HG03045 (cell line): Measurements from ENCODE around the gene IMMP2L.

ENCODE experiments used
- ATAC-seq: cut with Tn5 transposase; IDR thresholded peaks from one replicate; pipeline ENCODE4 v1.9.1; 2021; ENCODE audit warnings: mild to moderate bottlenecking, moderate library complexity; ENCODE audit not compliant: unreplicated experiment

The IMMP2L gene

GRCh38 chr7:111018447-111018846 lies 543.8 kb downstream of the IMMP2L start:
- ATAC-seq: no peak

- ATAC-seq: no peak
Observed at GRCh38 chr7:111014079-111014478, 548.2 kb downstream of the IMMP2L start.

GRCh38 chr7:111012799-111013675 lies 549.3 kb downstream of the IMMP2L start:
- ATAC-seq: peak; percentile 97

GRCh38 chr7:111012149-111012548 lies 550.1 kb downstream of the IMMP2L start:
- no peak for ATAC-seq

GRCh38 chr7:111011520-111011919 lies 550.8 kb downstream of the IMMP2L start:
- no peak for ATAC-seq

DNA sequence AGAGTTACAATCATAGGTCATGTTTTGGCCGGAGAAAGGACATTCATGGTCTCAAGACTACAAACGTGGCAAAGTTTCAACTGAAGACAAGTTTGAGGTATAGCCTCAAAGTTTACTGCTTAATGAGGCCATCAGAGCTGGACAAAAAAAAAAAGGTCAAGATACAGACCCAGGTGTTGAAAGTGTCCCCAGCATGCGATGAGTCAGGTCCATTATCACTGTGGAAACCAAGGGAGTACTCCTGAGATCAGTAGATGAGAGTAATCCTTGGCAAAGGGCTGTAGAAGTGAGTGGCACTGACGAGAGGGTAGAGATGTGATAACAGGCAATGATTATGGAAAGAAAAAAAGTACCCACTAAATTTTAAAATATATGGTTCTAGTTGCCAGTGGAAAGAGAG lies 551.5 kb downstream of the IMMP2L start:
- ATAC-seq: no peak

DNA sequence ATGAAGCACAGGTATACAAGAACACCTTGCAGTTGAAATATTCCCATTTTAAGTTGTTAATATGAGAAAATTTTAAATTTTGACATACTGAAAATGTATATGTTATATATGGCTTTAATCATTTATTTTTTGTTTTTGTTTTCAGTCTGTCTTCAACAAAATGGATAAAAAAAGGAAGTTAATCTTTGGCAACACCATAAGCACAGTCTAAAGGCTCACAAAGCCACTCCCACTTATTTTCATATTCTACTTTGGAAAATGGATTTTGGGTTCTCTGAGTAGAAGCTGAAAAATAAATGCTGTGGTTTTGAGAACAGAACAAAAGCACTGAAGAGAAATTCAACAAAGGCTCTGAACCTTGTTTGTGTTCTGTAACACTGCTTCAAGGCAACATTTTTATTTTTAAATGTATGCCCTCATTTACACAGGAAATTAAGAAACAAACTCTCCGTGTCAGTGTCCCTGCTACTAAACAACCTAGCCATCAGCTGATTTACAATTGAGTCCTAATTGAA lies 552.7 kb downstream of the IMMP2L start:
- ATAC-seq: no peak

DNA sequence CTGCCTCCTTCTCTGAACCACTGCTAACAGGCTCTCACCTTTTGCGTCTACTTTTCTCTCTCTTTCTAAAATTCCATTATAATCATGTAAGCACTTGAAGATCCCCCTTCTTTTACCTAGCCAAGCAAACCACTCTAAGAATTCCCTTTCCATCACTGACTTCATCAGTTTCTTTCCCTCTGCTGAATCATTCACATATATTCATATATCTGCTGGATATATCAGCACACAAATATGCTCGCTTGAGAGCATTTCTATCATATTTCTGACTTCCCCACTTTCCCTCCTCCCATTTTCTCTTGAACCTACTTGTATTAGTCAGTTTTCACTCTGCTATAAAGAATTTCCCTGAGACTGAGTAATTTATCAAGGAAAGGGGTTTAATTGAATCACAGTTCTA lies 555.6 kb downstream of the IMMP2L start:
- ATAC-seq: no peak

GRCh38 chr7:111006040-111006439 lies 556.3 kb downstream of the IMMP2L start:
- ATAC-seq: no peak

GRCh38 chr7:111005445-111005844 lies 556.8 kb downstream of the IMMP2L start:
- no peak for ATAC-seq

DNA sequence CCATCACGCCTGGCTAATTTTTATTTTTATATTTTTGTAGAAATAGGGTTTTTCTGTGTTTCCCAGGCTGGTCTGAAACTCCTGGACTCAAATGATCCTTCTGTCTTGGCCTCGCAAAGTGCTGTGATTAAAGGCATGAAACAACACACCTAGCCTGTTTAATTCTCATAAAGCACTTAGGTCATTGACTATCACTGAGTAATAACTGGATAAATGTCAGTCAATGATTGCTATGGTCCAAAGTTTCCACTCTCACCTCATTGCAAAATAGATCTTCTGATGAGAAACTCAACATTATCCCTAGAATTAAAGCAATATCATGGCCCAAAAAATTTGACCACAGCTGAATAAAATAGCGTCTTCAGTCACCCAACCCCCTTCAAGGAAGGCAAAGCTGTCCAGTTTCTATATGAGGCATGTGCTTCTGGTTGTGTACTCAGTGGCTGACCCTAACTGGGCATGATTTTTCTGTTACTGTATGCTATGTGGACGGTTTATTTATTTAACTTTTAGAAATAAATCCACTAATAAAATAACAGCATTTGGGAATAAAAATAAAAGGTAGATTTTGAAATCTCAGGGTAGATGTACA lies 557.9 kb downstream of the IMMP2L start:
- ATAC-seq: no peak

- ATAC-seq: no peak
Observed at GRCh38 chr7:111003883-111004282, 558.4 kb downstream of the IMMP2L start.

GRCh38 chr7:110994028-110994967 lies 568.0 kb downstream of the IMMP2L start:
- no peak for ATAC-seq

GRCh38 chr7:110988890-110989501 lies 573.3 kb downstream of the IMMP2L start:
- ATAC-seq: no peak

DNA sequence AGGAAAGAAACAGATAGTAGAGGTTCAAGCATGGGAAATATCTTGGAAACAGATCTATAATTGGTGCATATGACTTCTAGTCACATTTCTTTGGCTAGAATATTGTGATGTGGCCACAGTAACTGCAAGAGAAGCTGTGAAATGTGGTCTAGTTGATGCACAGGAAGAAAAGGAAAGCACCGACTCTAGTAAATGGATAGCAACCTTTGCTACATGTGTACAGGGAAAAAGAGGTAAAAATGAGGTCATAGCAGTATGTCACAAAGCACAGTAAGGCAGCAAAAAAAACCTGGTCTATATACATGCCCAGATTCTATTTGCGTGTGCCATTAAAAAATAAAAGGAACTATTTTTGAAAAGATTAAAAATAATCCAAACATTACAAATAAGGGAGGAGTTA lies 573.9 kb downstream of the IMMP2L start:
- ATAC-seq: no peak

DNA sequence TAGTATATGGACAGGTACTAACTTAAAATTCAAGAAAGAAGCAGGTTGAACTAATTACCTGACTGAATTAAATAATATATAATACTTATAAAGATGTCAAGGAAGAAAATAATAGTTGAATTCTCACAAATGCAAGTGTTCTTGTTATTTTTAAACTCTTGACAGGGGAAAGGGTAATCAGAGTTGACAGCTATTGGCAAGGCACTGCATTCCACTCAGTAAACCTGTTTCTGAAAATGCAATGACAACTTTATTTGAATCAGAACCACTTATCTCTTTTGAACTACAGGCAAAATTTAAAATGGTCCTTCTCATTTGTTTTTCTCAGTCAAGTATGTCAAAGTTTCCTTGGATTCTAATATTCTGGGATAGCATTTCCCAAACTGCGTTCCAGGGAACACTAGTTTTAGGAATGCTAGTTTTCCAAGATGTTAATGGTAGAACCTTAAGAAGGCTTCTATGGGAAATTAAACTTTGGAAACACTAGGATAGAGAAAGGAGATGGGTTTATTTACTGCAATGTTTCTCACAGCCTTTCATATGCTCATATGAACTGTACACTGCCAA lies 575.1 kb downstream of the IMMP2L start:
- ATAC-seq: no peak

- ATAC-seq: no peak
Observed at GRCh38 chr7:110983822-110984456, 578.4 kb downstream of the IMMP2L start.

GRCh38 chr7:110977127-110977737 lies 585.1 kb downstream of the IMMP2L start:
- no peak for ATAC-seq

DNA sequence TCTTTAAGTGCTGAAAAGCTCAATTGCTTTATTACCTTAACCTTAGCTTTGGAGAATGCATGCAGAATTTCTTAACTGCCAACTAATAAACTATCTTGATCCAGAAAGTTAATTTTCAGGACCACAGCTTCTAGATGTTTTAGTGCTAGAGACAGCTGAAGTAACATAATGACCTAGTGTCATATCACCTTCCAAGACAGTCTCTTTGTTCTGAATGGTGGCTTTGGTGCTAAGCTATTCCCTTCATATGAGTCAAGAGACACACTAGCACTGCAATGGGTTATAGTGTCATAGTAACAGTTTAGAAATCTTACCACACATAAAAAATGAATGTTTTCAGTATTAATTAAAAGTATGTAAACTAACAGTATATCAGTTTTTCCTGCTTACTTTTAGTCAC lies 586.8 kb downstream of the IMMP2L start:
- no peak for ATAC-seq
